ENCODE measurements around the gene BICC1.

The BICC1 gene

GRCh38 chr10:58755677-58756076 is 243.0 kb downstream of the BICC1 start:
- no peak for DNase-seq

- DNase-seq, result no peak
These were observed 243.6 kb downstream of the BICC1 start for GRCh38 chr10:58756130-58756719.

GRCh38 chr10:58757352-58758065 is 244.8 kb downstream of the BICC1 start:
- DNase-seq, result no peak

- DNase-seq, result no peak
These were observed 245.6 kb downstream of the BICC1 start for GRCh38 chr10:58758321-58758720.

- DNase-seq, result no peak
These were observed 251.5 kb downstream of the BICC1 start for GRCh38 chr10:58764087-58764747.

- DNase-seq, result no peak
These were observed 253.2 kb downstream of the BICC1 start for GRCh38 chr10:58765910-58766309.

GRCh38 chr10:58767652-58768051 is 255.0 kb downstream of the BICC1 start:
- DNase-seq, result no peak

- no peak for DNase-seq
These were observed 259.2 kb downstream of the BICC1 start for GRCh38 chr10:58771863-58772262.

GRCh38 chr10:58772758-58773157 is 260.1 kb downstream of the BICC1 start:
- DNase-seq, result no peak

- DNase-seq, result no peak
These were observed 260.7 kb downstream of the BICC1 start for GRCh38 chr10:58773341-58773740.

- no peak for DNase-seq
These were observed 261.3 kb downstream of the BICC1 start for GRCh38 chr10:58773944-58774343.

GRCh38 chr10:58775960-58776567 is 263.4 kb downstream of the BICC1 start:
- DNase-seq, result no peak

GRCh38 chr10:58776568-58777318 is 264.1 kb downstream of the BICC1 start:
- DNase-seq, result no peak

- no peak for DNase-seq
These were observed 266.3 kb downstream of the BICC1 start for GRCh38 chr10:58778966-58779365.

- no peak for DNase-seq
These were observed 266.9 kb downstream of the BICC1 start for GRCh38 chr10:58779594-58779993.

GRCh38 chr10:58780476-58780875 is 267.8 kb downstream of the BICC1 start:
- DNase-seq, result no peak

GRCh38 chr10:58781873-58782488 is 269.3 kb downstream of the BICC1 start:
- DNase-seq, result peak; percentile 10

GRCh38 chr10:58782876-58783851 is 270.5 kb downstream of the BICC1 start:
- DNase-seq, result no peak

- DNase-seq, result no peak
These were observed 271.7 kb downstream of the BICC1 start for GRCh38 chr10:58784361-58784760.

- DNase-seq, result no peak
These were observed 272.7 kb downstream of the BICC1 start for GRCh38 chr10:58785354-58785753.

GRCh38 chr10:58791137-58791536 is 278.5 kb downstream of the BICC1 start:
- no peak for DNase-seq
